T-cell (primary cell): Measurements from ENCODE around the gene PON1. TPM values are rescaled to one million over a fixed set of nuclear protein-coding genes. Genes with fewer than 3 reads are reported as not detected.

Experiments used
- ATAC-seq, 4 experiments: fragments of 200-7000 bp in 3 of 4; fragments of 150-1000 bp in 1 of 4; cut with Tn5 transposase; replicated peaks in 1 of 4; 1 replicate in 3 of 4; 2 replicates in 1 of 4; pipeline ENCODE4 v1.10.0; 2021; ENCODE audit warnings: moderate library complexity in 3 of 4, mild to moderate bottlenecking in 2 of 4, moderate number of reproducible peaks in 1 of 4
- CTCF ChIA-PET, 2 donors: fragments of 300-600 bp; sonication (Branson Sonifier 250); formaldehyde crosslinking; loops; one replicate each; lab custom pipeline; 2022; ENCODE audit warnings: antibody characterized with exemption in 2 of 2; lab: Charles Lee
- POLR2A ChIA-PET, 2 donors: fragments of 300-600 bp; sonication (Branson Sonifier 250); formaldehyde crosslinking; loops; one replicate each; lab custom pipeline; 2022; ENCODE audit warnings: antibody characterized with exemption in 2 of 2; lab: Charles Lee
- DNase-seq, 35 experiments: peaks; one replicate each; pipeline versions ENCODE4 v3.0.0 to v3.0.0-alpha.2; 2013 to 2023
- H3K27ac ChIP-seq: one replicate; pipeline ENCODE4 v1.5.1; 2013; ENCODE audit warnings: low read length
- H3K27me3 ChIP-seq, 2 experiments: replicated peaks in 1 of 2; 1 replicate in 1 of 2; 2 replicates in 1 of 2; pipeline versions ENCODE4 v1.6.1 to v1.7.0; 2013; ENCODE audit warnings: low read length in 1 of 2, mixed read lengths in 1 of 2; ENCODE audit not compliant: control insufficient read depth in 2 of 2, insufficient read depth in 2 of 2; ENCODE audit errors: extremely low read depth in 1 of 2
- H3K36me3 ChIP-seq, 2 donors: 1 replicate in 1 of 2; 2 replicates in 1 of 2; pipeline versions ENCODE4 v1.6.1 to v1.7.0; 2013; ENCODE audit warnings: low read length in 1 of 2; ENCODE audit not compliant: control insufficient read depth in 2 of 2, insufficient read depth in 1 of 2; ENCODE audit errors: extremely low read depth in 1 of 2
- H3K4me1 ChIP-seq, 2 experiments: 1 replicate in 1 of 2; 2 replicates in 1 of 2; pipeline versions ENCODE4 v1.6.1 to v1.7.0; 2013; ENCODE audit warnings: low read length in 2 of 2, mixed read lengths in 1 of 2; ENCODE audit not compliant: insufficient read depth in 2 of 2, control insufficient read depth in 1 of 2; ENCODE audit errors: extremely low read depth in 1 of 2
- H3K4me3 ChIP-seq, 2 donors: 1 replicate in 1 of 2; 2 replicates in 1 of 2; pipeline versions ENCODE4 v1.5.1 to v1.7.0; 2013; ENCODE audit warnings: mild to moderate bottlenecking in 2 of 2, low read length in 1 of 2, moderate library complexity in 1 of 2; ENCODE audit not compliant: control insufficient read depth in 1 of 2; ENCODE audit errors: extremely low read depth in 1 of 2
- H3K9me3 ChIP-seq: 2 replicates; pipeline ENCODE4 v1.7.0; 2013
- H3K27ac Mint-ChIP-seq, 2 donors: one replicate each; pipeline ENCODE4 v1.8.0; 2020 to 2021; ENCODE audit warnings: mild to moderate bottlenecking in 2 of 2, mixed read lengths in 2 of 2
- H3K27me3 Mint-ChIP-seq, 2 donors: one replicate each; pipeline ENCODE4 v1.8.0; 2021 to 2022; ENCODE audit warnings: mixed read lengths in 2 of 2
- H3K36me3 Mint-ChIP-seq: one replicate; pipeline ENCODE4 v1.8.0; 2021; ENCODE audit warnings: mixed read lengths
- H3K4me1 Mint-ChIP-seq, 3 donors: one replicate each; pipeline ENCODE4 v1.8.0; 2020 to 2022; ENCODE audit warnings: mixed read lengths in 3 of 3, mild to moderate bottlenecking in 1 of 3
- H3K4me3 Mint-ChIP-seq, 3 donors: one replicate each; pipeline ENCODE4 v1.8.0; 2020 to 2022; ENCODE audit warnings: mild to moderate bottlenecking in 3 of 3, mixed read lengths in 3 of 3, moderate library complexity in 3 of 3
- H3K9me3 Mint-ChIP-seq, 3 donors: one replicate each; pipeline ENCODE4 v1.8.0; 2020 to 2022; ENCODE audit warnings: mixed read lengths in 3 of 3
- WGBS: methylation state at CpG from one replicate; pipeline ENCODE4 v1.1.5; 2013; ENCODE audit warnings: missing lambda C conversion rate; ENCODE audit not compliant: insufficient coverage; 5-methylcytosine and 5-hydroxymethylcytosine counted together
- total RNA-seq, 35 experiments: library from RNA in 6 of 35; stranded (reverse) in 6 of 35; fragments of 120-200 nt in 1 of 35; gene quantifications; one replicate each; pipeline versions ENCODE4 v1.2.1 to v1.2.4 and lab custom pipeline; 2013 to 2026

Gene PON1
- total RNA-seq, 5 donors from 2014 or later (not counting 1 experiment from before 2014, with no cell fraction given): 0.73 TPM; not detected in 4

DNA sequence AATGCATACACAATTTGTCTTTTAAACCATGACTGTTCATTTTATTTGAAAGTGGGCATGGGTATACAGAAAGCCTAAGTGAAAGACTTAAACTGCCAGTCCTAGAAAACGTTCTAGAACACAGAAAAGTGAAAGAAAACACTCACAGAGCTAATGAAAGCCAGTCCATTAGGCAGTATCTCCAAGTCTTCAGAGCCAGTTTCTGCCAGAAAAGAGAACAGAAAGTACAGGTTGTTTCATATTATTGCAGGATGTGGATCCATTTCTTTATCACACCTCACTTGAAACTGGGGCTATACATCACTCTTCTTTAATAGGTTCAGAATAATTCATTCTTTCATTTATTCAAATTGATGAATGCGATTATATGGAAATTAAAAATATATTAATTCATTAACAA is 7.7 kb downstream of the PON1 start:
- Mint-ChIP-seq H3K27ac (no peak overlapping the region), H3K9me3 (no peaks in the 10 kb centered on the region), H3K4me3 (no peak overlapping the region), H3K4me1 (no peaks in the 10 kb centered on the region), H3K27me3 (peaks cover 2 to 19% of the 10 kb centered on the region in 2 donors), H3K36me3 (no peaks in the 10 kb centered on the region)
- ATAC-seq (no peak), DNase-seq (no peak)
- Histone ChIP-seq H3K9me3 (no peaks in the 10 kb centered on the region), H3K4me1 (no peaks in the 10 kb centered on the region), H3K4me3 (no peak overlapping the region), H3K36me3 (no peaks in the 10 kb centered on the region), H3K27me3 (no peaks in the 10 kb centered on the region), H3K27ac (no peak overlapping the region)
- ChIA-PET CTCF (no interaction called here), POLR2A (no interaction called here)
- WGBS: no CpG with 5 or more reads among the region's 2 CpGs

DNA sequence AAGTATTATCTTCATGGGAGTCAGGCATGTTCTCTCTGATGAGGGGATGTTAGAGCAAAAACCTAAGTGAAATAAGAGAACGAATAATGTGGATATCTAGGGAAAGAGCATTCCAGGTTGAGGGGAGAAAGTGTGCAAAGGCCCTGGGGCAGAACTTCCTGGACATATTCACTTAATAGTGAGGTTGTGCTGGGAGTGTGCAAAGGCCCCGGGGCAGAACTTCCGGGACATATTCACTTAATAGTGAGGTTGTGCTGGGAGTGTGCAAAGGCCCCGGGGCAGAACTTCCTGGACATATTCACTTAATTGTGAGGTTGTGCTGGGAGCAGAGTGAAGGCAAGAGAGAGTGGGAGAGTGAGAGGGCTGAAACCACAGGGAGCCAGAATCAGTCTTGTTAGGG is 11.8 kb downstream of the PON1 start:
- H3K4me3 Mint-ChIP-seq: no peak overlapping the region
- H3K27me3 ChIP-seq: no peaks in the 10 kb centered on the region
- POLR2A ChIA-PET: no interaction called here

DNA sequence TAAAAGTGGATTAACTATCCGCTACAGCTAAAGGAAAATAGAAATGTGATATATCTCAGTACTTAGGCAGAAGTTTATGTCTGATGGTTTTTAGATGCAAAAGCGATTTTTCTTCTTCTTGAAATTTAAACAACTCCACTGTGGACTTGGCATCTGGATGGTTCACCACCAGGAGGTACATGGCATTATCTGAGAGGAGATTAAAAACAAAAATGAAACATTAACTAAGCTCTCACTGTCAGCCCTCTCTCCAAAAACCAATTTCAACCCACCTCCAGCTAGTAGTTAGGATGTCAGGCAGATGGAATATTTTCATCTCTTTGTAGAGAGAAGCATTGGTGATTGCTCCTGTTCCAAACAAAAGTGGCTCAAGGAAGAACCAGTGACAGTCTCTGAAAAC is 12.9 kb downstream of the PON1 start:
- no CpG with 5 or more reads among the region's 2 CpGs for WGBS
- ATAC-seq: no peak
- H3K4me1 Mint-ChIP-seq: no peaks in the 10 kb centered on the region

More for the DNA sequence above, 11.8 kb downstream of the PON1 start:
- no peaks in the 10 kb centered on the region for H3K36me3 Mint-ChIP-seq
- ATAC-seq: no peak
- Histone ChIP-seq H3K36me3 (no peaks in the 10 kb centered on the region), H3K4me1 (no peaks in the 10 kb centered on the region), H3K9me3 (no peaks in the 10 kb centered on the region), H3K27ac (no peak overlapping the region), H3K4me3 (no peak overlapping the region)
- no peak for DNase-seq
- no peak overlapping the region for H3K27ac Mint-ChIP-seq
- CTCF ChIA-PET: no interaction called here
- peaks cover 11 to 22% of the 10 kb centered on the region in 2 donors for H3K27me3 Mint-ChIP-seq
- H3K9me3 Mint-ChIP-seq: no peaks in the 10 kb centered on the region
- 90% methylated on average over 4 of the region's 4 CpGs for WGBS
- H3K4me1 Mint-ChIP-seq: no peaks in the 10 kb centered on the region

DNA sequence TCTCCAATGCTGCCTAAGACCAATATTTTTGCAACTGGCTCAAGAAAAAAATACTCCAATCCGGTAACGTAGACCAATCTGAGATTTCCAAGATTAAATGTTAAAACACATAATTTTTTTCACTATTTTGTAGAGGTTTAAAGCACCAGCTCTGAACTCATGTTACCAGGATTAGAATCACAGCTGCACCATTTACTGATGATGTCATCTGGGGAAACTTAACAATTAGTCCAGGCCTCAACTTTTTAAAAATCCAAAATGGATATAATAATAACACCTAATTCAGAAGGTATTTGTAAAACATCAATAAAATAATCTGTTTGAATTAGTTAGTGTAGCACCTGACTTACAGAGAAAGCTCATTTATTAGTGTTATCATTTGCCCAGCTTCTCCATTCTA is 14.4 kb downstream of the PON1 start:
- no peaks in the 10 kb centered on the region for H3K4me1 Mint-ChIP-seq
- CTCF ChIA-PET: no interaction called here
- ATAC-seq: no peak

More for the DNA sequence above, 12.9 kb downstream of the PON1 start:
- H3K4me3 Mint-ChIP-seq: no peak overlapping the region
- ChIA-PET POLR2A (no interaction called here), CTCF (no interaction called here)
- Histone ChIP-seq H3K9me3 (no peaks in the 10 kb centered on the region), H3K27me3 (no peaks in the 10 kb centered on the region), H3K4me1 (no peaks in the 10 kb centered on the region), H3K36me3 (no peaks in the 10 kb centered on the region), H3K27ac (no peak overlapping the region), H3K4me3 (no peak overlapping the region)
- no peak for DNase-seq
- H3K36me3 Mint-ChIP-seq: no peaks in the 10 kb centered on the region
- H3K27ac Mint-ChIP-seq: no peak overlapping the region
- H3K9me3 Mint-ChIP-seq: no peaks in the 10 kb centered on the region
- H3K27me3 Mint-ChIP-seq: peaks cover 11 to 22% of the 10 kb centered on the region in 2 donors

DNA sequence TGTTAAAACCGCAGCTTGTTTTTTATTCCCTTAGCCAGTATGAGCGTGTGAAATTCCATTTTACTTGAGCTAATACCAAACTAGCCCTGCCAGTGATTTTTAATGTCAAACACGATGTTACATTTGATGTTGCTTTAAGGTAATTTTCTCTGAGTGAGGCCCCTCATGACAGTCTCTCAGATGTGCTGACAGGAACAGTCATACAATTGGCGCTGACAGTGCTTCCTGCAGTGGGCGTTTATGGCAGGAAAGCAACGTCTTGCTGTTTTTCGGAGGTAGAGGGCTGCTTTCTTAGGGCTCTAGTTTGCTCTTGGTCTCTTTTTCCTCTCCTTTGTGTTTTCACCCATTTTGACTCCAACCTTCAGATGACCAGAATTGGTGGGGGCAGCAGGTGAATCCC is 19.3 kb downstream of the PON1 start:
- no peaks in the 10 kb centered on the region for H3K36me3 Mint-ChIP-seq
- Histone ChIP-seq H3K4me3 (no peak overlapping the region), H3K36me3 (no peaks in the 10 kb centered on the region), H3K27ac (no peak overlapping the region), H3K27me3 (peaks cover 0 to 2% of the 10 kb centered on the region in 2 experiments), H3K4me1 (no peaks in the 10 kb centered on the region), H3K9me3 (no peaks in the 10 kb centered on the region)
- ChIA-PET POLR2A (no interaction called here), CTCF (no interaction called here)
- no peaks in the 10 kb centered on the region for H3K4me1 Mint-ChIP-seq
- no peaks in the 10 kb centered on the region for H3K9me3 Mint-ChIP-seq
- 72% methylated on average over 5 of the region's 7 CpGs for WGBS
- H3K4me3 Mint-ChIP-seq: no peak overlapping the region
- ATAC-seq (no peak), DNase-seq (no peak)
- H3K27ac Mint-ChIP-seq: no peak overlapping the region
- peaks cover 7 to 12% of the 10 kb centered on the region in 2 donors for H3K27me3 Mint-ChIP-seq

More for the DNA sequence above, 14.4 kb downstream of the PON1 start:
- Histone ChIP-seq H3K27ac (no peak overlapping the region), H3K4me3 (no peak overlapping the region), H3K4me1 (no peaks in the 10 kb centered on the region), H3K27me3 (no peaks in the 10 kb centered on the region), H3K9me3 (no peaks in the 10 kb centered on the region), H3K36me3 (no peaks in the 10 kb centered on the region)
- no CpG with 5 or more reads among the region's 2 CpGs for WGBS
- POLR2A ChIA-PET: no interaction called here
- Mint-ChIP-seq H3K4me3 (no peak overlapping the region), H3K36me3 (no peaks in the 10 kb centered on the region), H3K27me3 (peaks cover 18 to 29% of the 10 kb centered on the region in 2 donors), H3K27ac (no peak overlapping the region), H3K9me3 (no peaks in the 10 kb centered on the region)
- DNase-seq: no peak

DNA sequence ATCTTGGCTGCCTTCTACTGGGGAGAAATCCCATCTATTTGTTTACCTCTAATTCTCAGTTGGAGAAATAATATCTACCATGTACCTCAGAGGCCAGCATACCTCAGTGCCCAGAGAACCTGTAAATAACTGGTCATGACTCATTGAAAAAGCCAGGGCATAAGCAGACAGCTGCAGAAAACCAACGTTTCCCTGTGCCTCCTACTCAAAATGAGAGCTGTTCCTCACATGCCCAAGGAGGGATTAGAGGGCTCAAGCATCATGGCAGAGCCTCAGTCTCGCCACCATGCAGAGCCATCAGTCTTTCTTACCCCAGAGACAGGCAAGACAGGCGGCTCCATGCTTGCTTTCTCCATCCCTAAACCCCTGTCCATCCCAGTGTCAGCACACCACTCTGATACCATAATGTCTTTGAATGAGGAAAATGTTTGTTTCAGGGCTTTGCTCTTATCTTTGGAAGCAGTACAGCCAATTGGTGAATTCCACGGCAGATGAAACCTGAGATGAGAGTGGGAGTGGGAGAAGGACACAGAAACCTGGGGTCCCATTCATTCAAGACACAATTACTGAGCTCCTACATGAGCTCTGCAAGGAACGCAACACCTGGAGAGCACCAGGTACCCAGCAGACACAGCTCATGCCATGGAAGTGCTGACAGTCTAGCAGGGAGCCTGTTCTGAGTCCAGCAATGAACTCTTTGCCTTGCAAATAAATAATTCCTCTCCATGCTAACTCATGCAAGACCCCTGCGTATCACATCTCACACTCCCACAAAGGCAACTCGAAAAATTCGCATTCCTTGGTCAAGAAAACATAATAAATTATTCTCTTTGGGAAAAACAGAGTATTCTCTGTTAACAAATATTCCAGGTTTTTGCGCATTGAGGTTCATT is 21.1 kb downstream of the PON1 start:
- no peaks in the 10 kb centered on the region for H3K36me3 ChIP-seq
- CTCF ChIA-PET: interaction anchor here (0.7 to 1.2 kb wide), 3 partner anchors 13 to 208 kb away, joined by 3 to 4 read pairs (median 4); no protein-coding TSS in a partner anchor
- ATAC-seq (no peak), DNase-seq (no peak)
- no peaks in the 10 kb centered on the region for H3K4me1 Mint-ChIP-seq
- no peaks in the 10 kb centered on the region for H3K9me3 ChIP-seq
- H3K27me3 Mint-ChIP-seq: peaks cover 11% of the 10 kb centered on the region in 2 donors
- no peaks in the 10 kb centered on the region for H3K4me1 ChIP-seq
- no peak overlapping the region for H3K27ac Mint-ChIP-seq
- POLR2A ChIA-PET: no interaction called here
- no peak overlapping the region for H3K4me3 Mint-ChIP-seq
- H3K27me3 ChIP-seq: peaks cover 0 to 2% of the 10 kb centered on the region in 2 experiments
- H3K27ac ChIP-seq: no peak overlapping the region
- H3K36me3 Mint-ChIP-seq: no peaks in the 10 kb centered on the region
- no peaks in the 10 kb centered on the region for H3K9me3 Mint-ChIP-seq
- WGBS: 67% methylated on average over 2 of the region's 9 CpGs
- H3K4me3 ChIP-seq: no peak overlapping the region
